Stimulated activated naive CD8-positive, alpha-beta T cell treated with anti-CD3 and anti-CD28 coated beads, Interleukin-15, Interleukin-2, amounts not matched to agents 100 U/mL and 50 U/mL, for 24 hours (primary cell): ENCODE measurements around the gene HSPBP1.

Source experiments
- ATAC-seq: fragments of 150-1000 bp; cut with Tn5 transposase; one replicate; pipeline ENCODE4 v1.10.0; 2021
- DNase-seq: peaks from one replicate; pipeline ENCODE4 v3.0.0; 2021

HSPBP1 gene

GRCh38 chr19:55212447-55212846 lies 67.5 kb downstream of the HSPBP1 start:
- ATAC-seq (peak; percentile 33), DNase-seq (peak; percentile 66)
